Measurements from ENCODE around the gene ENPP6.

Gene ENPP6

DNA sequence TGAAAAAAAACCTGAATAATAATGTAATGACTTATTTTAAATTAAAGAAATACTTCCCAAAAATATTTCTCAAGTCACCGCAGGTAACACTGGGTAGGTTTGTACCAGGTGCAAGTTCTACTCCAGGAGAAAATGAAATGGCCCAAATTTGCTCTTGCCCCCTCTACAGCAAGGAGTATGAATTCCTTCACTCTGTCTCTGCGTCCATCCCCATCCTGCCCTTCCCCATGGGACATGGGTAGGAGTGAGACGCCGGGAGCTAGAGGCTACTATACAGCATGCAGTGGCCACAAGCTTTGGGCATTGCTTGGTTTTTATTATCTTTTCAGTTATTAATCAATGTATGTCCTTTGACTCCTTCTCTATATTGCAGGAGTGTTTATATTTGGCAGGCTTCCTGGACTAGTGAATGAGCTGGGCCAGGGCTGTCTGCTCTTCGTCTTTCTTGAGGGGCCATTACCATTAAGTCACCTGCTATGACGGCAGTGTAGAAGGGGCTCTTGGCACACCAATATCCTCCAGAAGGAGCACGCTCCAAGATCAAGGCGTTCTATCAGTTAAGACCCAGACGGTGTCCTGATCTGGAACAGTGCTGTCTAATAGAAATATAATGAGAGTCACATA is 149.6 kb downstream of the ENPP6 start:
- no peak for ATAC-seq
- no peak for TF ChIP-seq ZFP30 (CRISPR knock-in tag; IDR thresholded peaks at IDR 0.05)
- TF ChIP-seq ZNF8 (CRISPR knock-in tag; IDR thresholded peaks at IDR 0.05): no peak
- TF ChIP-seq ISL1 (CRISPR knock-in tag; IDR thresholded peaks at IDR 0.05): peak; percentile 60; the same call in 1 of the 2 replicates
- 0 out of 2 replicates have a peak, but pooled peaks have one; percentile 71 for TF ChIP-seq SNAI2 (CRISPR knock-in tag; IDR thresholded peaks at IDR 0.05)
- TF ChIP-seq RARB (CRISPR knock-in tag; IDR thresholded peaks at IDR 0.05): no peak

GRCh38 chr4:184066584-184067300 is 150.9 kb downstream of the ENPP6 start:
- ATAC-seq: no peak
- TF ChIP-seq BACH2 (CRISPR knock-in tag; IDR thresholded peaks at IDR 0.05; ENCODE audit: borderline replicate concordance) (no peak), TSHZ2 (CRISPR knock-in tag; IDR thresholded peaks at IDR 0.05) (peak; percentile 90), RARB (CRISPR knock-in tag; IDR thresholded peaks at IDR 0.05) (no peak), PATZ1 (CRISPR knock-in tag; IDR thresholded peaks at IDR 0.05; ENCODE audit: borderline replicate concordance) (no peak), OSR1 (CRISPR knock-in tag; IDR thresholded peaks at IDR 0.05) (no peak), ZFP3 (CRISPR knock-in tag; IDR thresholded peaks at IDR 0.05) (0 out of 2 replicates have a peak, but pooled peaks have one; percentile 28), TOX (CRISPR knock-in tag; IDR thresholded peaks at IDR 0.05; ENCODE audit: borderline replicate concordance) (no peak), TCF4 (CRISPR knock-in tag; IDR thresholded peaks at IDR 0.05; ENCODE audit: borderline replicate concordance) (no peak), ISL1 (CRISPR knock-in tag; IDR thresholded peaks at IDR 0.05) (peak; percentile 64), ESRRG (CRISPR knock-in tag; IDR thresholded peaks at IDR 0.05) (no peak), ZFP30 (CRISPR knock-in tag; IDR thresholded peaks at IDR 0.05) (no peak), ZNF70 (CRISPR knock-in tag; IDR thresholded peaks at IDR 0.05) (no peak), ZC3H10 (CRISPR knock-in tag; IDR thresholded peaks at IDR 0.05) (no peak), PPARA (CRISPR knock-in tag; IDR thresholded peaks at IDR 0.05; ENCODE audit: borderline replicate concordance) (no peak), ARNTL (CRISPR knock-in tag; IDR thresholded peaks at IDR 0.05; ENCODE audit: borderline replicate concordance, low read depth) (no peak), SNAI2 (CRISPR knock-in tag; IDR thresholded peaks at IDR 0.05) (no peak)
- TF ChIP-seq, protein P1, sequence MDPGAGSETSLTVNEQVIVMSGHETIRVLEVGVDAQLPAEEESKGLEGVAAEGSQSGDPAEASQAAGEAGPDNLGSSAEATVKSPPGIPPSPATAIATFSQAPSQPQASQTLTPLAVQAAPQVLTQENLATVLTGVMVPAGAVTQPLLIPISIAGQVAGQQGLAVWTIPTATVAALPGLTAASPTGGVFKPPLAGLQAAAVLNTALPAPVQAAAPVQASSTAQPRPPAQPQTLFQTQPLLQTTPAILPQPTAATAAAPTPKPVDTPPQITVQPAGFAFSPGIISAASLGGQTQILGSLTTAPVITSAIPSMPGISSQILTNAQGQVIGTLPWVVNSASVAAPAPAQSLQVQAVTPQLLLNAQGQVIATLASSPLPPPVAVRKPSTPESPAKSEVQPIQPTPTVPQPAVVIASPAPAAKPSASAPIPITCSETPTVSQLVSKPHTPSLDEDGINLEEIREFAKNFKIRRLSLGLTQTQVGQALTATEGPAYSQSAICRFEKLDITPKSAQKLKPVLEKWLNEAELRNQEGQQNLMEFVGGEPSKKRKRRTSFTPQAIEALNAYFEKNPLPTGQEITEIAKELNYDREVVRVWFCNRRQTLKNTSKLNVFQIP (CRISPR knock-in tag; IDR thresholded peaks at IDR 0.05; ENCODE audit: borderline replicate concordance, low read depth): no peak
- TF ChIP-seq, protein P2, sequence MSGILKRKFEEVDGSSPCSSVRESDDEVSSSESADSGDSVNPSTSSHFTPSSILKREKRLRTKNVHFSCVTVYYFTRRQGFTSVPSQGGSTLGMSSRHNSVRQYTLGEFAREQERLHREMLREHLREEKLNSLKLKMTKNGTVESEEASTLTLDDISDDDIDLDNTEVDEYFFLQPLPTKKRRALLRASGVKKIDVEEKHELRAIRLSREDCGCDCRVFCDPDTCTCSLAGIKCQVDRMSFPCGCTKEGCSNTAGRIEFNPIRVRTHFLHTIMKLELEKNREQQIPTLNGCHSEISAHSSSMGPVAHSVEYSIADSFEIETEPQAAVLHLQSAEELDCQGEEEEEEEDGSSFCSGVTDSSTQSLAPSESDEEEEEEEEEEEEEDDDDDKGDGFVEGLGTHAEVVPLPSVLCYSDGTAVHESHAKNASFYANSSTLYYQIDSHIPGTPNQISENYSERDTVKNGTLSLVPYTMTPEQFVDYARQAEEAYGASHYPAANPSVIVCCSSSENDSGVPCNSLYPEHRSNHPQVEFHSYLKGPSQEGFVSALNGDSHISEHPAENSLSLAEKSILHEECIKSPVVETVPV (CRISPR knock-in tag; IDR thresholded peaks at IDR 0.05): no peak
- TF ChIP-seq, protein P3, sequence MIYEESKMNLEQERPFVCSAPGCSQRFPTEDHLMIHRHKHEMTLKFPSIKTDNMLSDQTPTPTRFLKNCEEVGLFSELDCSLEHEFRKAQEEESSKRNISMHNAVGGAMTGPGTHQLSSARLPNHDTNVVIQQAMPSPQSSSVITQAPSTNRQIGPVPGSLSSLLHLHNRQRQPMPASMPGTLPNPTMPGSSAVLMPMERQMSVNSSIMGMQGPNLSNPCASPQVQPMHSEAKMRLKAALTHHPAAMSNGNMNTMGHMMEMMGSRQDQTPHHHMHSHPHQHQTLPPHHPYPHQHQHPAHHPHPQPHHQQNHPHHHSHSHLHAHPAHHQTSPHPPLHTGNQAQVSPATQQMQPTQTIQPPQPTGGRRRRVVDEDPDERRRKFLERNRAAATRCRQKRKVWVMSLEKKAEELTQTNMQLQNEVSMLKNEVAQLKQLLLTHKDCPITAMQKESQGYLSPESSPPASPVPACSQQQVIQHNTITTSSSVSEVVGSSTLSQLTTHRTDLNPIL (CRISPR knock-in tag; IDR thresholded peaks at IDR 0.05; ENCODE audit: low read depth): no peak

DNA sequence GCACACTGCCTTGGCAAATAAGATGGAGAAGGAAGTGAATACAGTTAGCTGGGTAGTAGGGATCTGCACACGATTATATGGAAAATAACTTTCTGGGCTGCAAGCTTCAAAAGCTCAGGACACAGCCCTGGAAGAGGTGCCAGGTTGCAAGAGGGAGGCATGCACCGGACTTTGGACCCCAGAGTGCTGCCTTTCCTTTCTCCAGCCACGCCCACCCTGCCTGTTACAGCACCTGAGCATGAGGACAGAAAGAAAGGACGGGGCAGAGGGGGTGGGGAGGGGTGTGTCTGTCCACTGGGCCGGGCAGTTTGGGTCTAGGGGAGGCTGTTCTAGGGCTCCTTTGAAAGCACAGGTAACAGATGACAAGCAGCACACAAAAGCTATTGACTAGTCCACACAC is 152.8 kb downstream of the ENPP6 start:
- no peak for ATAC-seq
- TF ChIP-seq ISL1 (CRISPR knock-in tag; IDR thresholded peaks at IDR 0.05): no peak
- TF ChIP-seq CSDC2 (CRISPR knock-in tag; IDR thresholded peaks at IDR 0.05): no peak
- no peak for TF ChIP-seq ZC3H10 (CRISPR knock-in tag; IDR thresholded peaks at IDR 0.05)
- TF ChIP-seq ARNTL (CRISPR knock-in tag; IDR thresholded peaks at IDR 0.05; ENCODE audit: borderline replicate concordance, low read depth): no peak
- TF ChIP-seq RARB (CRISPR knock-in tag; IDR thresholded peaks at IDR 0.05): no peak
- no peak for TF ChIP-seq BACH2 (CRISPR knock-in tag; IDR thresholded peaks at IDR 0.05; ENCODE audit: borderline replicate concordance)
- no peak for TF ChIP-seq ZNF565 (CRISPR knock-in tag; conservative IDR thresholded peaks at IDR 0.05; ENCODE audit: low read depth)
- no peak for TF ChIP-seq ZFP3 (CRISPR knock-in tag; IDR thresholded peaks at IDR 0.05)
- TF ChIP-seq OSR1 (CRISPR knock-in tag; IDR thresholded peaks at IDR 0.05): no peak
- no peak for TF ChIP-seq TCF4 (CRISPR knock-in tag; IDR thresholded peaks at IDR 0.05; ENCODE audit: borderline replicate concordance)
- TF ChIP-seq SNAI2 (CRISPR knock-in tag; IDR thresholded peaks at IDR 0.05): no peak
- no peak for TF ChIP-seq GLIS3 (CRISPR knock-in tag; IDR thresholded peaks at IDR 0.05)
